Activated naive CD8-positive, alpha-beta T cell (primary cell): Measurements from ENCODE around the gene HOTAIR.

Source experiments
- H3K27ac Mint-ChIP-seq: one replicate; pipeline ENCODE4 v1.8.0; 2021; ENCODE audit warnings: mixed read lengths
- H3K27me3 Mint-ChIP-seq: one replicate; pipeline ENCODE4 v1.8.0; 2021; ENCODE audit warnings: mixed read lengths
- H3K36me3 Mint-ChIP-seq: one replicate; pipeline ENCODE4 v1.8.0; 2021; ENCODE audit warnings: mixed read lengths
- H3K4me1 Mint-ChIP-seq: one replicate; pipeline ENCODE4 v1.8.0; 2021; ENCODE audit warnings: low read depth, mixed read lengths
- H3K4me3 Mint-ChIP-seq: one replicate; pipeline ENCODE4 v1.8.0; 2021; ENCODE audit warnings: mild to moderate bottlenecking, mixed read lengths
- H3K9me3 Mint-ChIP-seq: one replicate; pipeline ENCODE4 v1.8.0; 2021; ENCODE audit warnings: low read depth, mixed read lengths

HOTAIR gene

DNA sequence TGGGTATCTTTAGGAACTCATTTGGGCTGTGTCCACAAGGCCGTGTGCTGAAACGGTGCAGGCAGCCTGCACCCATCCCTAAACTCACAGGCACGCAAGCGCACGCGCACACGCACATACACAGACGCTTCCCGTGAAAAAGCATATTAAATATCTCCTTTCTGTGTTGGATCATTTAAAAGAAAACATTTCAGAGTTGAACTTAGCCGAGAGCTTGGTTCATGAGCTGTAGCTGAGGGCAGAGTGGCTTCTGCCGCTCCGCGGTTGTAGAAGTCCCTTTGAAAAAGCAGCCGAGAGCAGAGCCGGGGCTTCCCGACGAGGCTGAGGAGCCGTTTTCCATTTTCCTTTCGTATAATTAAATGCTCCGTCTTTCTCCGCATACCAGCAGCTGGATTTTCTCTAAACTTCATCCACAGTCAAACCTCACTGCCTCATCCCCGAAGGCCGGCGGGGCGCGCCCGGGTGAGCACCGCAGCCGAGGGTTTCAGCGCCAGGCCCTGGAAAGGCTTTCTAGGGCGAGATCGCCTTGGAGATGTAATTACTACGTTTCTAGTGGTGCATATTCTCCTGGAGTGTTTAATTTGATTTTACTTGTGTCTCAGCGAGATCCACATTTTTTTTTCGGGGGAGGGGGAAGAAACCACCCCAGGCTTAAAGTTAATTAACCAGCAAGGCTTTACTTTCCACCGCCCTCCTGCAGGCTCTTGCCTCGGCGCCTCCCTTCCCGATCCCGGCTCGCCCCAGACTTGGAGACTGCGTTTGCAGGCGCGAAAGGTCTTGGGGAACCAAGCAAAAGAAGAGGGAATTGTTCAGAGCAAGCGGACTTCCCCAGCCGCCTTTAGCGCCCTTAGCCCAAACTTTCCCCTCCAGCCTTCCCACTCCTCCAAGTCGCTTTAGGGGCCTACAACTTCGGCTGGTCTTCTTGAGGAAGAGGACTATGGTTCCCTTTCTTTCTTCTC lies 39.1 kb downstream of the HOTAIR start:
- H3K27me3 Mint-ChIP-seq, result peaks cover 61% of the 10 kb centered on the region
- peaks cover 24% of the 10 kb centered on the region for H3K4me1 Mint-ChIP-seq
- H3K4me3 Mint-ChIP-seq, result peak overlapping the region; percentile 55
- no peaks in the 10 kb centered on the region for H3K9me3 Mint-ChIP-seq
- H3K27ac Mint-ChIP-seq, result no peak overlapping the region
- H3K36me3 Mint-ChIP-seq, result no peaks in the 10 kb centered on the region

GRCh38 chr12:53932915-53933314 lies 41.8 kb downstream of the HOTAIR start:
- Mint-ChIP-seq H3K9me3 (peaks cover 9% of the 10 kb centered on the region), H3K36me3 (peaks cover 3% of the 10 kb centered on the region), H3K27ac (no peak overlapping the region), H3K4me1 (peaks cover 19% of the 10 kb centered on the region), H3K27me3 (peaks cover 73% of the 10 kb centered on the region), H3K4me3 (no peak overlapping the region)

GRCh38 chr12:53931844-53932581 lies 42.7 kb downstream of the HOTAIR start:
- peaks cover 69% of the 10 kb centered on the region for H3K27me3 Mint-ChIP-seq
- H3K4me3 Mint-ChIP-seq, result no peak overlapping the region
- H3K4me1 Mint-ChIP-seq, result peaks cover 17% of the 10 kb centered on the region
- peaks cover 3% of the 10 kb centered on the region for H3K36me3 Mint-ChIP-seq
- peaks cover 9% of the 10 kb centered on the region for H3K9me3 Mint-ChIP-seq
- H3K27ac Mint-ChIP-seq, result no peak overlapping the region

DNA sequence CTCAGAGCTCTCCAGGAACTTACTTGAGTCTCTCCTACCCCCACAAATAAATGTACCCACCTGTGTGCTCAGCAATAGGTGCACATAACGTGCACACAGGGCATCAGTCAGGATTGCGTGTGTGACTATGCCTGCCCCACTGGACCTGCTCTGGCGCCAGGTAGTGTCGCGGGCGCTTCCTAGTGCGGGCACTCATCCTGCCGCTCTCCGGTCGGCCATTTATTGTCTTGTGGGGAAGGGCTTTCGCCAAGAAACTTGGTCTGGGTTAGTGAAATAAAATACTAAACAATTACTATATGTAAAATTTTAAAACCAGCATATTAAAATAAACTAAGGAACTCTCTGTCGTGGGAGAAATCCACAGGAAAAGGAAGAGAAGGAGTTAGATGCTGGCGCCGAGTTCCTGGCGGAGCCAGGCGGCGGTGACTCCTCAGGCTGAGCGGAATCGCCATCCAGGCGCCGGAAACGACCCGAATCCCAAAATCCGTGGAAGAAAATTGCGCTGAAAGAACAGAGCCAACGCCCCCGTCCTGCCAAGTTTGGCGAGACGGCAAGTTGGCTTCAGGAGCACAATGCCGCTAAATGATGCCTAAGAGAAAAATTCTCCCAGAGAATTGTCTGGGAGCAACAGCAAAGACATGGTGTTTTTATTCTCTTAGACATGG lies 44.0 kb downstream of the HOTAIR start:
- Mint-ChIP-seq H3K36me3 (peaks cover 3% of the 10 kb centered on the region), H3K9me3 (peaks cover 9% of the 10 kb centered on the region), H3K4me3 (no peak overlapping the region), H3K27ac (no peak overlapping the region), H3K4me1 (peaks cover 9% of the 10 kb centered on the region), H3K27me3 (peaks cover 72% of the 10 kb centered on the region)

DNA sequence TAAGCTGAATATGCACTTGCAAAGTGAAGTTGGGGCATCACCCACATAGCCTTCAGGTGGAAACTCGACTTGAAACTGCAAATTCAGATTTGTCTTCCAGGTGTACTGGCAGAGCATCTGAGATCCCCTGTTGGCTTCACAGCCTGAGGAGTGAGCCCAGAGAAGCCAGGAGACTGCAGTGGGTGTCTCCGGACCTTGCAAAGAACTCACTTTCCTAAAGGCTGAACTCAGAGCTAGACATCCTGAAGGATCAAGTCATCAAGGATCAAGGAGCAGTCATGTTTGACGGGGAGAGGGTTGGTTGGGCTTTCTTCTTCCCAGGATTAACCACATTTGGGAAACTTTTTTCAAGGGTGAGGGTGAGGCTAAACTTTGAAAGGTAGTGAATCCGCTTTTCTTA lies 45.2 kb downstream of the HOTAIR start:
- Mint-ChIP-seq H3K9me3 (peaks cover 9% of the 10 kb centered on the region), H3K4me3 (no peak overlapping the region), H3K36me3 (peaks cover 3% of the 10 kb centered on the region), H3K27me3 (peaks cover 69% of the 10 kb centered on the region), H3K27ac (no peak overlapping the region), H3K4me1 (no peaks in the 10 kb centered on the region)

- Mint-ChIP-seq H3K27me3 (peaks cover 68% of the 10 kb centered on the region), H3K27ac (no peak overlapping the region), H3K9me3 (peaks cover 9% of the 10 kb centered on the region), H3K36me3 (peaks cover 3% of the 10 kb centered on the region), H3K4me1 (no peaks in the 10 kb centered on the region), H3K4me3 (no peak overlapping the region)
These were observed 46.5 kb downstream of the HOTAIR start for GRCh38 chr12:53928054-53928835.

DNA sequence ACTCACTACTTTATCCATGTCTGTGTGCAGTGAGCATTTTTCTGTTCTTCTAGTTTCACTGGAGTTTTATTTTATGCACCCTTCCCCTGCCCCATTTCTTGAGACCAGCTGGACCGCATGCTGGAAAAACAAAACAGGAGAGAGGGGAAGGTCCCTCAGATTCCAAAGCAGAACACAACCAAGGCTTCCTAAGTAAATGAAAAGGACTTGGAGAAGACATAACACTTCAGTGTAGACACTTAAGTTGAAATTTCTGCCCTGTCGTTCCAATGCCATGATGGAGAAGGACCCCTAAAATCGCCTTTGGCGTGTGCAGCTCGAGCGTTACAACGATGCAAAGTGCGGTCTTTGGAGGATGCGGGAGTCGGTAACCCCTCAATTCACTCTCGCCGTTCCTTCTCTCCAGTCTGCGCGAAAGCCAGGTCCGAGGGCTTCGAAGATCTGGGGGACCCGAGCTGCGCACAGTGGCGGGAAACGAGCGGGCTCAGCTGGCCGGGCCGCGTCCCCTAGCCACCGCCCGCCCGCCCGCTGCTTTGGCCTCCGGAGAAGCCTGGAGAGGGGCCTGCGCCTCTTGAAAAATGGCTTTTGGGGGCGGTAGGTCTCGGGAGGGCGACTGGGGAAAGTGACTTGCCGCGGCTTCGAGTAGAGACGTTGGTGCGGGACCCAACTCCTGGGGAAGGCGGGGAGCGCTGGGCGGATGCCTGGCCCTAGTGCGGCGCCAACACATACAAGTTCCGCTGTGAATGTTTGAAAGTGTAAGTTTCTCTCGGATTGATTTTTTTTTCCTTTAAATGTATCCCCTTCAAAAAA lies 47.3 kb downstream of the HOTAIR start:
- Mint-ChIP-seq H3K27me3 (peaks cover 67% of the 10 kb centered on the region), H3K4me3 (no peak overlapping the region), H3K27ac (no peak overlapping the region), H3K4me1 (no peaks in the 10 kb centered on the region), H3K9me3 (peaks cover 9% of the 10 kb centered on the region), H3K36me3 (peaks cover 3% of the 10 kb centered on the region)

GRCh38 chr12:53924521-53925405 lies 50.0 kb downstream of the HOTAIR start:
- H3K4me3 Mint-ChIP-seq, result no peak overlapping the region
- no peak overlapping the region for H3K27ac Mint-ChIP-seq
- H3K9me3 Mint-ChIP-seq, result peaks cover 4% of the 10 kb centered on the region
- H3K4me1 Mint-ChIP-seq, result no peaks in the 10 kb centered on the region
- peaks cover 64% of the 10 kb centered on the region for H3K27me3 Mint-ChIP-seq
- H3K36me3 Mint-ChIP-seq, result no peaks in the 10 kb centered on the region

DNA sequence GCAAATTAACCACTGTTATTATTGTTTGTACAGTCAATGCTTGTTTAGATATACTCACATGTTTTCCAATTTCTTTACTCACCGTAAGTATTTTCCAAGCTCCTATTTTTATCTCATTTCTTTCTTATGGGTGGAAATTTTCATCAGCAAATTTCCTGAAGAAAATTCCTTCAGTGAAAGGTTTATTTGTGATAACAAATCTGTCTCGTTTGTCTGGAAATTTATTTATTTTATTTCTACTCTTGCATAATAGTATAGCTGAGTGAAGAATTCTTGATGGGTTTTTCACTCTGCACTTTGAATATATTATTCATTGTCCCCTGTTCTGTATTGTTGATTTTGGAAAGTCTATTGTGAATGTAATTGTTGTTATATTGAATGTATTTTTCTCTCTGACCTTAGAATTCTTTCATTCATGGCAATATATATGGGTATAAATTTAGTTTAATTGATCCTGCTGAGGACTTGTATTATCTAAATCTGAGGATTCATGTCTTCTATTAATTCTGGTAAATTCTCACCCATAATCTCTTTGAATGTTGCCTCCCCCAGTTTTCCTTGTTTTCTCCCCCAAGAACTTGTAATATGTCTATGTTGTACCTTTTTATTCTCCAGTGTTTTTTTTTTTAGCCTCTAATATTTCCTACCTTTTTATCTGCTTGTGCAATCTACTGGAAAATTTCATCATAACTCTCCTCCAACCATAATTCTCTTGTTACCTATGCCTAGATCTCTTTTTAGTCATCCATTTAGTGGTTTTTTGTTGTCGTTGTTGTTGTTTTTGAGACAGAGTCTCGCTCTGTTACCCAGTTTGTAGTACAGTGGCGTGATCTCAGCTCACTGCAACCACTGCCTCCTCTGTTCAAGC lies 57.7 kb downstream of the HOTAIR start:
- Mint-ChIP-seq H3K27me3 (peaks cover 42% of the 10 kb centered on the region), H3K4me3 (no peak overlapping the region), H3K27ac (no peak overlapping the region), H3K9me3 (no peaks in the 10 kb centered on the region), H3K36me3 (no peaks in the 10 kb centered on the region), H3K4me1 (no peaks in the 10 kb centered on the region)
